Measurements from ENCODE around the gene ZCCHC8. TPM values are rescaled to one million over a fixed set of nuclear protein-coding genes. Genes with fewer than 3 reads are reported as not detected.
"Not testable (repeated sequence)": the region's sequence is repeated elsewhere in the genome, so short reads cannot be mapped to it uniquely, and the experiment has no call there.

The ZCCHC8 gene
- total and polyA plus RNA-seq, 4 experiments from 2014 or later, result 5.4 to 59.9 (median 32.9) TPM

DNA sequence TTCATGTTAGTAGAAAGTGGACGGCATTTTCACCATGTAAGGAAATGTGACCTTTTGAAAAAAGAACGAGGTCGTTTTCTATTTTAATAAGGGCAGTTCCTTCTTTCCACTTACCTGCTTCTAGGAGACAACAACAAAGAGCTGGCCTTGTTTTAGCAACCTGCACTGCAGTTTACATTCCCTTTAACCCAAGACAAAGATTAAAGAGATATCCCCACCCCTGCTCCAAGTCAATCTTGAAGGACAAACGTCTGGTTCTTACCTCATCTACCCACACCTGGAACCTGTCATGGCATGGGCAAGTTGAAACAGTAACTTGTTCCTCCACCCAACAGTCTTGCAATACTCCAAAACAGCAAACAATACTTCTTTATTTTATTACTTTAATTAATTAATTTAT, 32.7 kb downstream of the ZCCHC8 start:
- H3K4me3 Mint-ChIP-seq, result no peak overlapping the region
- no peaks in the 10 kb centered on the region for H3K36me3 ChIP-seq (ENCODE audit: insufficient read depth, low read length)
- no peak for DNase-seq

GRCh38 chr12:122464317-122465042, 36.3 kb downstream of the ZCCHC8 start:
- intact Hi-C loops (cut with micrococcal nuclease); H3K9me3 ChIP-seq (ENCODE audit: control insufficient read depth in 1 of 2, low read length in 2 of 2); H3K4me3 Mint-ChIP-seq; H3K4me3 ChIP-seq (ENCODE audit: low read length in 2 of 2); H3K27me3 ChIP-seq (ENCODE audit: insufficient read depth, low read length); H3K36me3 Mint-ChIP-seq; H3K27me3 Mint-ChIP-seq; DNase-seq; H3K4me1 ChIP-seq (ENCODE audit: insufficient read depth, low read length); H3K27ac ChIP-seq (ENCODE audit: low read depth, low read length); H3K4me1 Mint-ChIP-seq; H3K9me3 Mint-ChIP-seq; POLR2A ChIA-PET (ENCODE audit: partially characterized antibody); H3K36me3 ChIP-seq (ENCODE audit: insufficient read depth, low read length): not testable (repeated sequence)
- peak overlapping the region in 1 of 7 donors; percentile 17 for H3K27ac Mint-ChIP-seq
- CTCF ChIA-PET (ENCODE audit: partially characterized antibody), result interaction anchor here (2.8 to 4.5 kb wide), 2 partner anchors 8 to 65 kb away, joined by 10 to 22 read pairs; no protein-coding TSS in a partner anchor

More for the DNA sequence above, 32.7 kb downstream of the ZCCHC8 start:
- no peaks in the 10 kb centered on the region for H3K4me1 ChIP-seq (ENCODE audit: insufficient read depth, low read length)
- H3K36me3 Mint-ChIP-seq, result peaks cover 1 to 3% of the 10 kb centered on the region in 2 donors
- H3K27me3 Mint-ChIP-seq, result no peaks in the 10 kb centered on the region
- no peak overlapping the region for H3K27ac Mint-ChIP-seq
- H3K4me3 ChIP-seq (ENCODE audit: low read length in 2 of 2), result no peak overlapping the region
- no peaks in the 10 kb centered on the region for H3K27me3 ChIP-seq (ENCODE audit: insufficient read depth, low read length)
- H3K4me1 Mint-ChIP-seq, result peaks cover 4 to 8% (median 6%) of the 10 kb centered on the region in 4 donors
- H3K9me3 Mint-ChIP-seq, result no peaks in the 10 kb centered on the region
- no peaks in the 10 kb centered on the region for H3K9me3 ChIP-seq (ENCODE audit: control insufficient read depth in 1 of 2, low read length in 2 of 2)
- ChIA-PET POLR2A (ENCODE audit: partially characterized antibody) (no interaction called here), CTCF (ENCODE audit: partially characterized antibody) (interaction anchor here (0.6 to 8.4 kb wide), 3 partner anchors 16 to 67 kb away, joined by 3 to 332 read pairs (median 4); no protein-coding TSS in a partner anchor)
- no peak overlapping the region for H3K27ac ChIP-seq (ENCODE audit: low read depth, low read length)
- intact Hi-C loops (cut with micrococcal nuclease), result no loop called here

- H3K27ac ChIP-seq (ENCODE audit: low read depth, low read length), result no peak overlapping the region
- peaks cover 6% of the 10 kb centered on the region for H3K4me1 ChIP-seq (ENCODE audit: insufficient read depth, low read length)
- no peak for DNase-seq
- H3K4me1 Mint-ChIP-seq, result peaks cover 4 to 14% (median 8%) of the 10 kb centered on the region in 4 donors
- no peaks in the 10 kb centered on the region for H3K9me3 Mint-ChIP-seq
- H3K9me3 ChIP-seq (ENCODE audit: control insufficient read depth in 1 of 2, low read length in 2 of 2), result no peaks in the 10 kb centered on the region
- no peaks in the 10 kb centered on the region for H3K27me3 Mint-ChIP-seq
- no peak overlapping the region for H3K27ac Mint-ChIP-seq
- intact Hi-C loops (cut with micrococcal nuclease), result no loop called here
- H3K4me3 Mint-ChIP-seq, result no peak overlapping the region
- ChIA-PET POLR2A (ENCODE audit: partially characterized antibody) (interaction anchor here (1.3 kb wide), 1 partner anchor 11 kb away, joined by 4 read pairs; no protein-coding TSS in a partner anchor), CTCF (ENCODE audit: partially characterized antibody) (interaction anchor here (4.5 kb wide), 1 partner anchor 12 kb away, joined by 22 read pairs; no protein-coding TSS in a partner anchor)
- no peak overlapping the region for H3K4me3 ChIP-seq (ENCODE audit: low read length in 2 of 2)
- no peaks in the 10 kb centered on the region for H3K36me3 Mint-ChIP-seq
- no peaks in the 10 kb centered on the region for H3K27me3 ChIP-seq (ENCODE audit: insufficient read depth, low read length)
- no peaks in the 10 kb centered on the region for H3K36me3 ChIP-seq (ENCODE audit: insufficient read depth, low read length)
Observed at GRCh38 chr12:122460641-122461040, 40.1 kb downstream of the ZCCHC8 start.

- H3K27ac Mint-ChIP-seq, result no peak overlapping the region
- Histone ChIP-seq H3K36me3 (ENCODE audit: insufficient read depth, low read length) (no peaks in the 10 kb centered on the region), H3K9me3 (ENCODE audit: control insufficient read depth in 1 of 2, low read length in 2 of 2) (no peaks in the 10 kb centered on the region), H3K4me3 (ENCODE audit: low read length in 2 of 2) (no peak overlapping the region), H3K27me3 (ENCODE audit: insufficient read depth, low read length) (no peaks in the 10 kb centered on the region), H3K4me1 (ENCODE audit: insufficient read depth, low read length) (peaks cover 6% of the 10 kb centered on the region), H3K27ac (ENCODE audit: low read depth, low read length) (no peak overlapping the region)
- intact Hi-C loops (cut with micrococcal nuclease), result no loop called here
- H3K9me3 Mint-ChIP-seq, result no peaks in the 10 kb centered on the region
- ChIA-PET POLR2A (ENCODE audit: partially characterized antibody) (interaction anchor here (1.1 kb wide), 1 partner anchor 39 kb away, joined by 4 read pairs; no protein-coding TSS in a partner anchor), CTCF (ENCODE audit: partially characterized antibody) (interaction anchor here (1.9 kb wide), 1 partner anchor 11 kb away, joined by 4 read pairs; no protein-coding TSS in a partner anchor)
- no peak for DNase-seq
- no peak overlapping the region for H3K4me3 Mint-ChIP-seq
- peaks cover 4 to 14% (median 8%) of the 10 kb centered on the region in 4 donors for H3K4me1 Mint-ChIP-seq
- H3K36me3 Mint-ChIP-seq, result no peaks in the 10 kb centered on the region
- no peaks in the 10 kb centered on the region for H3K27me3 Mint-ChIP-seq
Observed at GRCh38 chr12:122460061-122460460, 40.7 kb downstream of the ZCCHC8 start.

- Histone ChIP-seq H3K27me3 (ENCODE audit: insufficient read depth, low read length) (no peaks in the 10 kb centered on the region), H3K36me3 (ENCODE audit: insufficient read depth, low read length) (no peaks in the 10 kb centered on the region), H3K9me3 (ENCODE audit: control insufficient read depth in 1 of 2, low read length in 2 of 2) (no peaks in the 10 kb centered on the region), H3K4me1 (ENCODE audit: insufficient read depth, low read length) (peaks cover 10% of the 10 kb centered on the region), H3K4me3 (ENCODE audit: low read length in 2 of 2) (no peak overlapping the region), H3K27ac (ENCODE audit: low read depth, low read length) (no peak overlapping the region)
- ChIA-PET CTCF (ENCODE audit: partially characterized antibody) (interaction anchor here (0.7 to 1.9 kb wide), 2 partner anchors 12 to 23 kb away, joined by 3 to 4 read pairs; no protein-coding TSS in a partner anchor), POLR2A (ENCODE audit: partially characterized antibody) (interaction anchor here (1.1 kb wide), 1 partner anchor 40 kb away, joined by 4 read pairs; no protein-coding TSS in a partner anchor)
- no peaks in the 10 kb centered on the region for H3K27me3 Mint-ChIP-seq
- intact Hi-C loops (cut with micrococcal nuclease), result no loop called here
- no peaks in the 10 kb centered on the region for H3K9me3 Mint-ChIP-seq
- H3K4me3 Mint-ChIP-seq, result no peak overlapping the region
- no peak for DNase-seq
- H3K4me1 Mint-ChIP-seq, result peaks cover 5 to 20% (median 10%) of the 10 kb centered on the region in 4 donors
- H3K27ac Mint-ChIP-seq, result no peak overlapping the region
- H3K36me3 Mint-ChIP-seq, result no peaks in the 10 kb centered on the region
Observed at GRCh38 chr12:122459211-122459610, 41.5 kb downstream of the ZCCHC8 start.

GRCh38 chr12:122458105-122459035, 42.4 kb downstream of the ZCCHC8 start:
- H3K4me3 ChIP-seq (ENCODE audit: low read length in 2 of 2), result no peak overlapping the region
- peaks cover 19% of the 10 kb centered on the region for H3K4me1 ChIP-seq (ENCODE audit: insufficient read depth, low read length)
- Mint-ChIP-seq H3K36me3 (no peaks in the 10 kb centered on the region), H3K9me3 (no peaks in the 10 kb centered on the region), H3K4me3 (no peak overlapping the region), H3K27ac (peak overlapping the region in 2 of 7 donors; percentile 22 to 69), H3K4me1 (peaks cover 11 to 28% (median 17%) of the 10 kb centered on the region in 4 donors), H3K27me3 (no peaks in the 10 kb centered on the region)
- H3K27ac ChIP-seq (ENCODE audit: low read depth, low read length), result no peak overlapping the region
- CTCF ChIA-PET (ENCODE audit: partially characterized antibody), result interaction anchor here (0.5 to 1.9 kb wide), 2 partner anchors 13 to 14 kb away, joined by 3 to 4 read pairs; no protein-coding TSS in a partner anchor
- H3K36me3 ChIP-seq (ENCODE audit: insufficient read depth, low read length), result no peaks in the 10 kb centered on the region
- no peaks in the 10 kb centered on the region for H3K9me3 ChIP-seq (ENCODE audit: control insufficient read depth in 1 of 2, low read length in 2 of 2)
- no peaks in the 10 kb centered on the region for H3K27me3 ChIP-seq (ENCODE audit: insufficient read depth, low read length)
- POLR2A ChIA-PET (ENCODE audit: partially characterized antibody), result no interaction called here
- intact Hi-C loops (cut with micrococcal nuclease), result no loop called here
- DNase-seq, result no peak

DNA sequence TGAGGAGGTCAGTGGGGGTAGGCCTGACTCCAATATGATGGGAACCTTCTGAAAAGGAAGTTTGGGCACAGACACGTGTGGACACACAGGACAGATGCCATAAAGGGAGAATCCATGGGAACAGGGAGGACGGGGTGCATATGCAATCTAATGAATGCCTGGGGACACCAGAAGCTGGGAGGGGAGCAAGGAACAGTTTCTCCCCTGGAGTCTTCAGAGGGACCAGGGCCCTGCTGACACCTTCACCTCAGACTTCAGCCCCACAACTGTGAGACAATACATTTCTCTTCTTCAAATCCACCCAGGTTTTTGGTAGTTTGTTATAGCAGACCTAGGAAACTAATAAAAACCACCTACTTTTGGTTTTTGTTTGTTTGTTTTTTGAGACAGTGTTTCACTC, 43.1 kb downstream of the ZCCHC8 start:
- intact Hi-C loops (cut with micrococcal nuclease), result no loop called here
- H3K4me3 ChIP-seq (ENCODE audit: low read length in 2 of 2), result no peak overlapping the region
- H3K27me3 ChIP-seq (ENCODE audit: insufficient read depth, low read length), result no peaks in the 10 kb centered on the region
- peaks cover 17 to 36% (median 24%) of the 10 kb centered on the region in 4 donors for H3K4me1 Mint-ChIP-seq
- ChIA-PET CTCF (ENCODE audit: partially characterized antibody) (no interaction called here), POLR2A (ENCODE audit: partially characterized antibody) (no interaction called here)
- H3K4me3 Mint-ChIP-seq, result no peak overlapping the region
- no peaks in the 10 kb centered on the region for H3K27me3 Mint-ChIP-seq
- H3K4me1 ChIP-seq (ENCODE audit: insufficient read depth, low read length), result peaks cover 25% of the 10 kb centered on the region
- H3K27ac Mint-ChIP-seq, result peak overlapping the region in 6 of 7 donors; percentile 22 to 92 (median 63)
- H3K36me3 Mint-ChIP-seq, result no peaks in the 10 kb centered on the region
- no peaks in the 10 kb centered on the region for H3K9me3 ChIP-seq (ENCODE audit: control insufficient read depth in 1 of 2, low read length in 2 of 2)
- H3K9me3 Mint-ChIP-seq, result no peaks in the 10 kb centered on the region
- H3K36me3 ChIP-seq (ENCODE audit: insufficient read depth, low read length), result no peaks in the 10 kb centered on the region
- no peak overlapping the region for H3K27ac ChIP-seq (ENCODE audit: low read depth, low read length)
- no peak for DNase-seq

Measured in CD4-positive, alpha-beta memory T cell (primary cell).